HG03066 (cell line): ENCODE measurements around the gene CCNQ.
A peak's percentile ranks its signal among the peaks of the same experiment; 100 is the strongest.

ENCODE experiments used
- ATAC-seq: cut with Tn5 transposase; IDR thresholded peaks from one replicate; pipeline ENCODE4 v1.9.1; 2021; ENCODE audit warnings: low read depth; ENCODE audit not compliant: unreplicated experiment

Gene CCNQ

GRCh38 chrX:153599192-153600031 lies 473 bp upstream of the CCNQ start:
- ATAC-seq, result peak; percentile 70

- ATAC-seq, result no peak
These were observed 1.8 kb downstream of the CCNQ start for GRCh38 chrX:153596981-153597750.

- no peak for ATAC-seq
These were observed 2.8 kb downstream of the CCNQ start for GRCh38 chrX:153595859-153596857.

- ATAC-seq, result no peak
These were observed 3.6 kb downstream of the CCNQ start for GRCh38 chrX:153595387-153595786.

GRCh38 chrX:153593811-153594500 lies 5.0 kb downstream of the CCNQ start:
- no peak for ATAC-seq

- ATAC-seq, result no peak
These were observed 5.8 kb downstream of the CCNQ start for GRCh38 chrX:153592966-153593688.

GRCh38 chrX:153592091-153592833 lies 6.7 kb downstream of the CCNQ start:
- ATAC-seq, result no peak

- ATAC-seq, result no peak
These were observed 7.7 kb downstream of the CCNQ start for GRCh38 chrX:153590961-153591956.

- no peak for ATAC-seq
These were observed 10.0 kb downstream of the CCNQ start for GRCh38 chrX:153588782-153589446.

- no peak for ATAC-seq
These were observed 10.7 kb downstream of the CCNQ start for GRCh38 chrX:153588021-153588781.

GRCh38 chrX:153587342-153587741 lies 11.6 kb downstream of the CCNQ start:
- ATAC-seq, result no peak

GRCh38 chrX:153585827-153586226 lies 13.1 kb downstream of the CCNQ start:
- no peak for ATAC-seq

GRCh38 chrX:153583433-153583832 lies 15.5 kb downstream of the CCNQ start:
- no peak for ATAC-seq

- peak; percentile 99 for ATAC-seq
These were observed 16.0 kb downstream of the CCNQ start for GRCh38 chrX:153582896-153583295.

GRCh38 chrX:153580700-153581386 lies 18.1 kb downstream of the CCNQ start:
- ATAC-seq, result no peak

- ATAC-seq, result no peak
These were observed 20.1 kb downstream of the CCNQ start for GRCh38 chrX:153578889-153579288.
